ENCODE results near the gene SLC4A4. TPM values are rescaled to one million over a fixed set of nuclear protein-coding genes. Genes with fewer than 3 reads are reported as not detected.

The SLC4A4 gene
- total RNA-seq, 1 donor from 2014 or later = 5.0 TPM

- no peak overlapping the region for H3K27ac Mint-ChIP-seq (ENCODE audit: unreplicated experiment)
- no peaks in the 10 kb centered on the region for H3K9me3 Mint-ChIP-seq (ENCODE audit: unreplicated experiment)
- DNase-seq (ENCODE audit: low spot score) = no peak
- H3K36me3 Mint-ChIP-seq (ENCODE audit: low read depth, unreplicated experiment) = no peaks in the 10 kb centered on the region
- no peak overlapping the region for H3K4me3 Mint-ChIP-seq (ENCODE audit: unreplicated experiment)
- no peaks in the 10 kb centered on the region for H3K4me1 Mint-ChIP-seq (ENCODE audit: unreplicated experiment)
- TF ChIP-seq CTCF (IDR thresholded peaks at IDR 0.05; ENCODE audit: unreplicated experiment) = no peak
- no peaks in the 10 kb centered on the region for H3K27me3 Mint-ChIP-seq (ENCODE audit: unreplicated experiment)
Measured at GRCh38 chr4:71333960-71334359, 4.9 kb upstream of the SLC4A4 start.

GRCh38 chr4:71334465-71334882 lies 4.3 kb upstream of the SLC4A4 start:
- H3K27me3 Mint-ChIP-seq (ENCODE audit: unreplicated experiment) = no peaks in the 10 kb centered on the region
- H3K27ac Mint-ChIP-seq (ENCODE audit: unreplicated experiment) = no peak overlapping the region
- DNase-seq (ENCODE audit: low spot score) = no peak
- H3K9me3 Mint-ChIP-seq (ENCODE audit: unreplicated experiment) = no peaks in the 10 kb centered on the region
- TF ChIP-seq CTCF (IDR thresholded peaks at IDR 0.05; ENCODE audit: unreplicated experiment) = no peak
- H3K4me3 Mint-ChIP-seq (ENCODE audit: unreplicated experiment) = no peak overlapping the region
- H3K36me3 Mint-ChIP-seq (ENCODE audit: low read depth, unreplicated experiment) = no peaks in the 10 kb centered on the region
- no peaks in the 10 kb centered on the region for H3K4me1 Mint-ChIP-seq (ENCODE audit: unreplicated experiment)

- Mint-ChIP-seq H3K4me3 (ENCODE audit: unreplicated experiment) (no peak overlapping the region), H3K36me3 (ENCODE audit: low read depth, unreplicated experiment) (no peaks in the 10 kb centered on the region), H3K27ac (ENCODE audit: unreplicated experiment) (no peak overlapping the region), H3K4me1 (ENCODE audit: unreplicated experiment) (peaks cover 3% of the 10 kb centered on the region), H3K9me3 (ENCODE audit: unreplicated experiment) (no peaks in the 10 kb centered on the region), H3K27me3 (ENCODE audit: unreplicated experiment) (no peaks in the 10 kb centered on the region)
- no peak for DNase-seq (ENCODE audit: low spot score)
- no peak for TF ChIP-seq CTCF (IDR thresholded peaks at IDR 0.05; ENCODE audit: unreplicated experiment)
Measured at GRCh38 chr4:71343670-71344466, 5.0 kb downstream of the SLC4A4 start.

GRCh38 chr4:71346710-71347109 lies 7.9 kb downstream of the SLC4A4 start:
- Mint-ChIP-seq H3K27me3 (ENCODE audit: unreplicated experiment) (no peaks in the 10 kb centered on the region), H3K9me3 (ENCODE audit: unreplicated experiment) (no peaks in the 10 kb centered on the region), H3K4me1 (ENCODE audit: unreplicated experiment) (peaks cover 3% of the 10 kb centered on the region), H3K36me3 (ENCODE audit: low read depth, unreplicated experiment) (no peaks in the 10 kb centered on the region), H3K4me3 (ENCODE audit: unreplicated experiment) (no peak overlapping the region), H3K27ac (ENCODE audit: unreplicated experiment) (no peak overlapping the region)
- no peak for DNase-seq (ENCODE audit: low spot score)
- TF ChIP-seq CTCF (IDR thresholded peaks at IDR 0.05; ENCODE audit: unreplicated experiment) = no peak

GRCh38 chr4:71348586-71348985 lies 9.8 kb downstream of the SLC4A4 start:
- Mint-ChIP-seq H3K27me3 (ENCODE audit: unreplicated experiment) (no peaks in the 10 kb centered on the region), H3K9me3 (ENCODE audit: unreplicated experiment) (no peaks in the 10 kb centered on the region), H3K4me1 (ENCODE audit: unreplicated experiment) (peaks cover 3% of the 10 kb centered on the region), H3K27ac (ENCODE audit: unreplicated experiment) (no peak overlapping the region), H3K4me3 (ENCODE audit: unreplicated experiment) (no peak overlapping the region), H3K36me3 (ENCODE audit: low read depth, unreplicated experiment) (no peaks in the 10 kb centered on the region)
- DNase-seq (ENCODE audit: low spot score) = no peak
- TF ChIP-seq CTCF (IDR thresholded peaks at IDR 0.05; ENCODE audit: unreplicated experiment) = no peak
